HUES48 (cell line): ENCODE data around the gene RRAS2.
"Not testable (repeated sequence)": the region's sequence is repeated elsewhere in the genome, so short reads cannot be mapped to it uniquely, and the experiment has no call there.

Source experiments
- H3K27ac ChIP-seq: one replicate; pipeline ENCODE4 v1.7.0; 2013; ENCODE audit warnings: low read depth, low read length, inconsistent platforms
- H3K27me3 ChIP-seq: 2 replicates; pipeline ENCODE4 v1.6.1; 2013; ENCODE audit warnings: mild to moderate bottlenecking, low read length; ENCODE audit not compliant: control insufficient read depth, insufficient read depth
- H3K36me3 ChIP-seq: 2 replicates; pipeline ENCODE4 v1.6.1; 2013; ENCODE audit warnings: low read length; ENCODE audit not compliant: control insufficient read depth, insufficient read depth
- H3K4me1 ChIP-seq: 2 replicates; pipeline ENCODE4 v1.6.1; 2013; ENCODE audit warnings: mild to moderate bottlenecking, low read length; ENCODE audit not compliant: control insufficient read depth, insufficient read depth
- H3K4me3 ChIP-seq: 2 replicates; pipeline ENCODE4 v1.5.1; 2013; ENCODE audit warnings: mild to moderate bottlenecking, low read depth, low read length
- H3K9ac ChIP-seq: 2 replicates; pipeline ENCODE4 v1.6.1; 2013; ENCODE audit warnings: mild to moderate bottlenecking, low read depth, low read length, moderate library complexity
- H3K9me3 ChIP-seq: 2 replicates; pipeline ENCODE4 v1.6.1; 2013; ENCODE audit warnings: low read length; ENCODE audit not compliant: control insufficient read depth, insufficient read depth

The RRAS2 gene

DNA sequence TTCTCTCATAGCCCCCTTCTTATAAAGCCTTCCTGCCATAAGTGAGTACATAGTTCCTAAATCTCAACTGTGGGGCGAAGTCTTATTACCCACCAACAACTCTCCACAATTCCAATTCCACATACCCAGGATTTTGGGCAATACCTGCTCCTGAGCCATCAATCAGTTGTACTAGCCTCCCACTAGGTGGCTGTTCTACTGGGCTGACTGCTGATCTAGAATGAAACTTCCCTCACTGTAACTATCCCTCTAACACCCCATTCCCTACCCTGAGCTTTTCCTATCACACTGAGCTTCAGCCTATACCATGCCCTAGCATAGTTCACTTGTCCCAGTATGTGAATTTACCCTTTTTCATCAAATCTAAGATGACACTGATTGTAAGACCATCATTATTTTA is 52.5 kb downstream of the RRAS2 start:
- no peaks in the 10 kb centered on the region for H3K9me3 ChIP-seq
- no peaks in the 10 kb centered on the region for H3K27me3 ChIP-seq
- H3K27ac ChIP-seq, result no peak overlapping the region
- H3K36me3 ChIP-seq, result no peaks in the 10 kb centered on the region
- H3K4me1 ChIP-seq, result peaks cover 57% of the 10 kb centered on the region
- H3K9ac ChIP-seq, result no peak overlapping the region
- no peak overlapping the region for H3K4me3 ChIP-seq

DNA sequence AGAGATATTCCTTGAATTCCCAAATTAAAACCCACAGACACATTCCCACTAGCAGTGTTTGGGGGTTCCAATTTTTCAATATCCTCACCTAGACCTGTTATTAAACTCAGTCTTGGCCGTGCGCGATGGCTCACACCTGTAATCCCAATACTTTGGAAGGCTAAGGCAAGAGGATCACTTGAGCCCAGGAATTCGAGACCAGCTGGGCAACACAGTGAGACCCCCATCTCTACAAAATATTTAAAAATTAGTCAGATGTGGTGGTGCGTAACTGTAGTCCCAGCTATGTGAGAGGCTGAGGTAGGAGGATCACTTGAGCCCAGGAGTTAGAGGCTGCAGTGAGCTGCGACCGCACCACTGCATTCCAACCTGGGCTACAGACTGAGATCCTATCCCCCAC is 53.3 kb downstream of the RRAS2 start:
- Histone ChIP-seq H3K27ac (no peak overlapping the region), H3K9ac (no peak overlapping the region), H3K36me3 (no peaks in the 10 kb centered on the region), H3K4me1 (peaks cover 60% of the 10 kb centered on the region), H3K4me3 (no peak overlapping the region), H3K27me3 (no peaks in the 10 kb centered on the region), H3K9me3 (no peaks in the 10 kb centered on the region)

DNA sequence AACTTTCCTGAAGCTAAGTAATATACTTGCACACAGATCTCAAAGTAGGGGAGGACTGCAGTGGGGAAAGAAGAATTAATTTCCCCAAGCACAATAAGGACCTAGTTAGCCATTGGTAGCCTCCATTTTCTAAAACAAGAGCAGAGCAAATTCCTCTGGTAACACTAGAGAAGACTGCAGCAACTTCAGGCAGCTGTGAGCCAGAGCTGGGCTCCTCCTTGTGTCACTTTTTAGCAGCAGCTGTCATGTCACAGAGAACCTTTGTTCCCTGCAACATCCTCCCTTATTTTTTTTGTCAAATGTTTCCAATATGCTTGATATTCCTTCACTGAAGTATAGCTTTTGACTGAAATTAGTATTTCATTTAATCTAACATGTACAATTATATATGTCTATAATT is 54.4 kb downstream of the RRAS2 start:
- Histone ChIP-seq H3K4me3 (no peak overlapping the region), H3K4me1 (peaks cover 61% of the 10 kb centered on the region), H3K27ac (no peak overlapping the region), H3K27me3 (no peaks in the 10 kb centered on the region), H3K9me3 (no peaks in the 10 kb centered on the region), H3K9ac (no peak overlapping the region), H3K36me3 (no peaks in the 10 kb centered on the region)

DNA sequence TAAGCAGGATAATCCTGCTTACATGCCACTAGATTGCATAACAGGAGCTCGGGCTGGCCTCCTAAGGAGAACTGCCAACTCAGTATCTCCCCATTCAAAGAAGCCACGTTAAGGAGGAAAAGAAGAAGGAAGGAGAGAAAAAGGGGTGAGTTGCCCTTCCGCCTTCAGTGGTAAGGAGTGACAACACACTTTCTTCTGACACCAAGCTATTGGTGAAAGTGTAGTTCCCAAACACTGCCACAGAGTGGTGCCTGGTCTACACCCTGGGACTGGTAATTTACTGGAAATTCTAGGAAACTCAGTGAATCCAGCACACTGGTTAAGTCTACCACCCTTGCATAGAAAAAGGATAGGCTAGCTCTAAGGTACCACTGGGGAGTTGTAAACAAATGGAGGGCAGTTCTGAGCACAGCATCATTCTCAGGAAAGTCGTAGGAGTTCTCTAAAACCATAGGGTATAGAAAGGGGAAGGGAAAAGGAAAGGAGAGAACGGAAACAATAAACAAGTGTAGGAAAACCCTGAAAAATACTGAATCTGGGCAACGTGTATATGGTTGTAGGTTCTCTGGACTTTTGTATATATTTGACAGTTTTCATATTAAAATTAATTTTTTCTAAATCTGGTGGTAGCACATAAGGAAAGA is 58.2 kb downstream of the RRAS2 start:
- no peaks in the 10 kb centered on the region for H3K9me3 ChIP-seq
- H3K9ac ChIP-seq, result no peak overlapping the region
- peak overlapping the region; percentile 48 for H3K27ac ChIP-seq
- no peaks in the 10 kb centered on the region for H3K27me3 ChIP-seq
- H3K4me1 ChIP-seq, result peaks cover 59% of the 10 kb centered on the region
- no peak overlapping the region for H3K4me3 ChIP-seq
- H3K36me3 ChIP-seq, result no peaks in the 10 kb centered on the region

DNA sequence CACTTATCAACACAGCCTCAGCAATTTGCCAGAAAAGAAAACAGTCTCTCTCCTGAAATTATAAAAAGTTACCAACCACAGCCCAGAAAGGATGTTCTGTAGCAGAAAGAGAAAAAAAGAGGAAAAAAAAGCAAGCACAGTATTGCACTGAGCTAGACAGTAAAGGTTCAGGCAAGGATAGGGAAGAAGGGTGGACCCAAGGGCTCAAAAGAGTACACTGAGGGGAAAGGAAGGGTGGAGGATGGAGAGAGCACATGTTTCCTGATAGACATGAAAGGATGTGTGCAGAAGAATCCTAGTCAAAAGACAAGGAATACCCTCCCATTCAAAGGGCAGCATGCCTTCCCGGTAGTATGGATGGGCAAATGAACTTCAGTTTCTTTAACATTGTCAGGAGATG is 59.1 kb downstream of the RRAS2 start:
- Histone ChIP-seq H3K9ac (no peak overlapping the region), H3K27me3 (no peaks in the 10 kb centered on the region), H3K36me3 (peaks cover 7% of the 10 kb centered on the region), H3K9me3 (no peaks in the 10 kb centered on the region), H3K4me3 (no peak overlapping the region), H3K4me1 (peaks cover 54% of the 10 kb centered on the region), H3K27ac (no peak overlapping the region)

DNA sequence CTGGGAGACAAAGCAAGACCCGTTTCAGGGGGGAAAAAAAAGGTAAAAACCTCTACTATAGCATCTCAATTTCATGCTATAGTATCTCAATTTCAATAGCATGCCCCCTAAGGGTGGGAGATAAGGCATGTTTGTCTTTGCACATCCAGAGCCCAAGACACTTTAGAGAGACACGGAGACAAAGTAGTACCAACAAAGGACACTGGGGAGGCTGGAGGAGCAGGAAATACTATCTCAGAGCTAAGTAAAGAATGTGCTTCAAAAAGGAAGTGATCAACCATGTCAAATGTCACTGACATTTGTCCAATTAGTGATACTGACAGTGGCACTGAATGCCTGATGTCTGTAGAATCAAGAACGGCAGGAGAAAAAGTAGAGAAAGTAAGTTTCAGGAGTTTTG is 68.6 kb downstream of the RRAS2 start:
- H3K9ac ChIP-seq, result no peak overlapping the region
- H3K27ac ChIP-seq, result no peak overlapping the region
- no peak overlapping the region for H3K4me3 ChIP-seq
- H3K4me1 ChIP-seq, result no peaks in the 10 kb centered on the region
- H3K27me3 ChIP-seq, result no peaks in the 10 kb centered on the region
- peaks cover 92% of the 10 kb centered on the region for H3K36me3 ChIP-seq
- H3K9me3 ChIP-seq, result no peaks in the 10 kb centered on the region

DNA sequence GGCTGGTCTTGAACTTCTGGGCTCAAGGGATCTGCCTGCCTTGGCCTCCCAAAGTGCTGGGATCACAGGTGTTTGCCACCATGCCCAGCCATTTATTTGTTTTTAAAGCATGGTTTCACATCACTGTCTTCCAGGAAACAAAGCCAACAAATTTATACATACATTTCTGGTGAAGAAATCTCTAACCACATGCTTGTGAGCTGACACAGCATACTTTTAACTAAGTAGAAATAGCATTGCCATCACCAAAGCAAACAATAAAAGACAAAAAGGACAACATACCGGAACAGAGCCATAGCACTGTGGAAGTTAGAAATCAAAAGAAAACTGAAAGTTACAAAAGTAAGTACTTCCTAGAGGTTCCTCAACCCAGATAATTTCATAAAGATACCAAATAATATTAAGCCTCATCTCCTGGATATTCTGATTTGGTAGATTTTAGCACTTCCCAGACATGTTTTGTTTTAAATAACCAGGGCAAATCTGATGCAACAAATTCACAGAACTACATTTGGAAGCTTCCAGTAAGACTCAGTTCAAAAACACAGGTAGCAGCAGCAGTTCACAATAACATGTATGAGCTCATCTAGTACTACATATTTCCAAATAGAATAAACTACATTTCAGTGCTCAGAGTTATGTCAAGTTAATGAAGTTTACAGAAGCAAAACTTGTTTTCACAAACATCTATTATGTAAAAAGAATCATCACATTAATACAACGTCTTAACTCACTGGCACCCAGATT is 70.6 kb downstream of the RRAS2 start:
- H3K27me3 ChIP-seq, result no peaks in the 10 kb centered on the region
- H3K9me3 ChIP-seq, result no peaks in the 10 kb centered on the region
- H3K27ac ChIP-seq, result no peak overlapping the region
- no peak overlapping the region for H3K4me3 ChIP-seq
- H3K9ac ChIP-seq, result no peak overlapping the region
- peaks cover 92% of the 10 kb centered on the region for H3K36me3 ChIP-seq
- H3K4me1 ChIP-seq, result no peaks in the 10 kb centered on the region

DNA sequence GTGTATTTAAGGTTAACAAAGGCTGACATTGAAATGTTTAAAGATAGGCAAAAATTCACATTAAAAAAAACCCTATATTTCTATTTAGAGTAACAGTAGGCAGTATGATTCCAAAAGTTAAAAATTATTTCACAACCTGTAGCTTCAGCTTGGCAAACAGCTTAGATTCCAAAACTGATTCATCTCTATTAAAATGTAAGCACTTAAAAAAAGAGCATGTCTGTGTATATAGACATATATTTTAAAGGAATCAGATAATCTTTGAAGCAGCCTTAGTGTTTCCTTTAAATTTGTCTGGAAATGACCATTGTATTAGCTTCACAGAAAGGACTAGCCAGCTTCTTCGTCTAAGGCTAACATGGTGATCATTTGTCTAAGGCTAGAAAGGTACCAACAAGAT is 80.1 kb downstream of the RRAS2 start:
- H3K27me3 ChIP-seq, H3K9ac ChIP-seq, H3K27ac ChIP-seq, H3K4me1 ChIP-seq, H3K9me3 ChIP-seq, H3K4me3 ChIP-seq: not testable (repeated sequence)
- peaks cover 76% of the 10 kb centered on the region for H3K36me3 ChIP-seq

DNA sequence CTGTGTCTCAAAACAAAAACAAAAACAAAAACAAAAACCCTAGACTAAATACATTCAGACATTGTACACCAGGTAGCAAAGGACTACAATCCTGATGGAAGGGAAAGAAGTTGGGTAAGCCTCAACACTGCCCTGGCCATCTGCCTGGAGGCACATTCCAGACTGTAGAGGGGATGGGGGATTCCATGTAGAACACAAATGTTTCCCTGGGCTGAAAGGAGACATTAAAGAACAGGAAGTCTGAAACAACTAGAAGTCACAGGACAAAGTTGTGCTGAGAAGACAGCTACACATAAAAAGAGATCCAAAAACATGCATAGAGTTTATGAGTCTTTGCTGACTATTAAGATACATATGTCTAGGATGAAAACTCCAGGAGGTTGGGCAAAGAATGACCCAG is 83.9 kb downstream of the RRAS2 start:
- H3K4me3 ChIP-seq, result no peak overlapping the region
- H3K36me3 ChIP-seq, result peaks cover 63% of the 10 kb centered on the region
- H3K27ac ChIP-seq, result no peak overlapping the region
- no peak overlapping the region for H3K9ac ChIP-seq
- H3K9me3 ChIP-seq, result peaks cover 4% of the 10 kb centered on the region; the same call in 1 of the 2 replicates
- H3K27me3 ChIP-seq, result no peaks in the 10 kb centered on the region
- H3K4me1 ChIP-seq, result no peaks in the 10 kb centered on the region

DNA sequence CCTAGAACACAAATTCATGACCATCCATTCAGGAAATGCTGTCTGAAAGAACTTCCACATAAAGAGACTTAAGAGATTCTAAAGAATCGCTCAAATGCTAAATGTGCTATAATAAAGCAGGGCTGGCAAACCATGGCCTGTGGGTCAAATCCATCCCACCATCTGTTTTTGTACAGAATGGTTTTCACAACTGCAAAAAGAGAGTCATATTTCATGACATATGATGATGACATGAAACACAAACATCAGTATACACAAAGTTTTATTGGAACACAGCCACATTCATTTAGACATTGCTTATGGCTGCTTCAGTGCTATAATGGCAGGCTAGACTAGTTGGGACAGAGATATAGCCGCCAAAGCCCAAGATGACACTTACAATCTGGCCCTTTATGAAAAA is 85.1 kb downstream of the RRAS2 start:
- Histone ChIP-seq H3K4me1 (no peaks in the 10 kb centered on the region), H3K36me3 (peaks cover 59% of the 10 kb centered on the region), H3K4me3 (no peak overlapping the region), H3K27me3 (no peaks in the 10 kb centered on the region), H3K27ac (no peak overlapping the region), H3K9ac (no peak overlapping the region), H3K9me3 (peaks cover 4% of the 10 kb centered on the region; the same call in 1 of the 2 replicates)

DNA sequence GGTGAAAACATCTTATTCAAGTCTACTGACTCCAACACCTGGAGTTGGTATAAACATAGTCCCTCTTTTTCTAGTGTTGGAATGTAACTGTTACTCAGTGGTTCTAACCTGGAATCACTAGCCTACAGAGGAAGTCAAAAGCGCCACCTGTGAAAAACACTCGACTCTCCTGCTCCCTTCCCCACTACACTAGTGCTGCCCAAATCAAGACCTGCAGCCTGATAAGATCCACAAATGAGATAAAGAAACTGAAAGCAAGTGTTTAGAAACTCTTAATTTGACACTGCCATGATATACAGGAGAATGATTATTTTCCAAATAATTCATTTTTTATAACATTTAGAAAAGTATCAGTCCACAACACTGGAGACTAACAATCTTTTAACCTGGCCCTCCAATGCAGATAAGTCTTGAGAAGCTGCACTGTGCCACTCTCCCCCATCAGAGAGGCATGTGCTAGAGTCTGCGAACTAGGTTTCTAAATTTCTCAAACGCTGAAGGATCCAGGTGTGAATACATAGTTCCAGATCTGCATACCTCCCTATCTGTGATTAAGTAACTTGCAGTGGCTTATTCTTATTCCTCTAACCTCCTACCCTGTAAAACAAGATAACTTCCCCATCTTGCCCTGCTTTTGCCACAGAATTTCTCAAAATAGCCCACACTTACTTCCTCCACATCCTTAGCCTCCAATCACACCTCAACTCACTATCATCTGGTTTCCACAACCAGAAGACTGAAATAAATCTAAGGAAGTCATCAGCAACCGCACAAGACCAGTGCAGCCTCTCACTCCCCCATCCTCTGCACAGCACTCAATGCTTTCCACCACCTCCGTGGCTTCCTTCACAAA is 88.1 kb downstream of the RRAS2 start:
- no peak overlapping the region for H3K9ac ChIP-seq
- no peaks in the 10 kb centered on the region for H3K9me3 ChIP-seq
- no peaks in the 10 kb centered on the region for H3K27me3 ChIP-seq
- H3K36me3 ChIP-seq, result peaks cover 41% of the 10 kb centered on the region
- H3K27ac ChIP-seq, result no peak overlapping the region
- H3K4me3 ChIP-seq, result no peak overlapping the region
- no peaks in the 10 kb centered on the region for H3K4me1 ChIP-seq
